Thyroid gland (tissue), 4 donors: ENCODE measurements around the gene IRGC. TPM values are rescaled to one million over a fixed set of nuclear protein-coding genes. Genes with fewer than 3 reads are reported as not detected.
A peak's percentile ranks its signal among the peaks of the same experiment; 100 is the strongest.

Experiments
- DNase-seq, 2 donors: peaks; one replicate each; pipeline ENCODE4 v3.0.0-alpha.2; 2019
- H3K27ac ChIP-seq, 3 donors: fragments of 200-600 bp; sonication (generic); 1 replicate in 2 of 3; 2 replicates in 1 of 3; pipeline ENCODE4 v1.5.1; 2016 to 2019; ENCODE audit warnings: mild to moderate bottlenecking in 1 of 3, moderate library complexity in 1 of 3
- H3K27me3 ChIP-seq: fragments of 200-600 bp; sonication (generic); one replicate; pipeline ENCODE4 v1.5.1; 2019
- H3K36me3 ChIP-seq, 2 donors: fragments of 200-600 bp; sonication (generic); one replicate each; pipeline ENCODE4 v1.5.1; 2016 to 2019
- H3K4me1 ChIP-seq, 2 donors: fragments of 200-600 bp; sonication (generic); one replicate each; pipeline ENCODE4 v1.5.1; 2017 to 2019
- H3K4me3 ChIP-seq, 3 donors: fragments of 200-600 bp; sonication (generic); replicated peaks in 1 of 3; 1 replicate in 2 of 3; 2 replicates in 1 of 3; pipeline ENCODE4 v1.5.1; 2016; ENCODE audit warnings: mild to moderate bottlenecking in 1 of 3
- H3K9me3 ChIP-seq: fragments of 200-600 bp; sonication (generic); one replicate; pipeline ENCODE4 v1.5.1; 2017
- POLR2A ChIP-seq, 2 donors: fragments of 450-650 bp; IDR thresholded peaks; one replicate each; pipeline ENCODE4 v1.6.1; 2017; ENCODE audit warnings: antibody characterized with exemption in 2 of 2, mild to moderate bottlenecking in 2 of 2, moderate library complexity in 1 of 2
- WGBS, 2 donors: methylation state at CpG; one replicate each; pipeline ENCODE4 v1.1.5; 2017; 5-methylcytosine and 5-hydroxymethylcytosine counted together
- intact Hi-C: fragments of 100-400 bp; cut with DNase I; formaldehyde crosslinking; loops from one replicate; pipeline ENCODE4 v1.15.1; 2023
- total RNA-seq, 4 donors: library from RNA; depleted of rRNA; stranded (reverse); fragments of >200 nt; gene quantifications; one replicate each; pipeline ENCODE4 v1.2.3, GENCODE V29; 2016
- TF ChIP-seq, protein P1 (sequence below), 6 experiments: fragments of 200-600 bp in 3 of 6; fragments of 450-650 bp in 3 of 6; sonication (generic) in 3 of 6; IDR thresholded peaks; one replicate each; pipeline ENCODE4 v1.5.1; 2016 to 2019; ENCODE audit warnings: antibody characterized with exemption in 6 of 6, mild to moderate bottlenecking in 2 of 6, inconsistent platforms in 1 of 6, moderate library complexity in 1 of 6

The IRGC gene
- total RNA-seq, 4 donors from 2014 or later, result 1.1 TPM; not detected in 3

GRCh38 chr19:43695985-43696704 is 19.7 kb upstream of the IRGC start:
- no peak for DNase-seq
- H3K27ac ChIP-seq, result no peak overlapping the region
- no peaks in the 10 kb centered on the region for H3K9me3 ChIP-seq
- H3K4me3 ChIP-seq, result no peak overlapping the region
- H3K27me3 ChIP-seq, result no peaks in the 10 kb centered on the region
- peaks cover 0 to 4% of the 10 kb centered on the region in 2 donors for H3K4me1 ChIP-seq
- H3K36me3 ChIP-seq, result no peaks in the 10 kb centered on the region
- TF ChIP-seq, protein P1, sequence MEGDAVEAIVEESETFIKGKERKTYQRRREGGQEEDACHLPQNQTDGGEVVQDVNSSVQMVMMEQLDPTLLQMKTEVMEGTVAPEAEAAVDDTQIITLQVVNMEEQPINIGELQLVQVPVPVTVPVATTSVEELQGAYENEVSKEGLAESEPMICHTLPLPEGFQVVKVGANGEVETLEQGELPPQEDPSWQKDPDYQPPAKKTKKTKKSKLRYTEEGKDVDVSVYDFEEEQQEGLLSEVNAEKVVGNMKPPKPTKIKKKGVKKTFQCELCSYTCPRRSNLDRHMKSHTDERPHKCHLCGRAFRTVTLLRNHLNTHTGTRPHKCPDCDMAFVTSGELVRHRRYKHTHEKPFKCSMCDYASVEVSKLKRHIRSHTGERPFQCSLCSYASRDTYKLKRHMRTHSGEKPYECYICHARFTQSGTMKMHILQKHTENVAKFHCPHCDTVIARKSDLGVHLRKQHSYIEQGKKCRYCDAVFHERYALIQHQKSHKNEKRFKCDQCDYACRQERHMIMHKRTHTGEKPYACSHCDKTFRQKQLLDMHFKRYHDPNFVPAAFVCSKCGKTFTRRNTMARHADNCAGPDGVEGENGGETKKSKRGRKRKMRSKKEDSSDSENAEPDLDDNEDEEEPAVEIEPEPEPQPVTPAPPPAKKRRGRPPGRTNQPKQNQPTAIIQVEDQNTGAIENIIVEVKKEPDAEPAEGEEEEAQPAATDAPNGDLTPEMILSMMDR (IDR thresholded peaks at IDR 0.05), result no peak
- TF ChIP-seq POLR2A (IDR thresholded peaks at IDR 0.05), result no peak
- intact Hi-C loops, result no loop called here
- 85 to 87% methylated on average over 6 of the region's 6 CpGs for WGBS, 2 donors

DNA sequence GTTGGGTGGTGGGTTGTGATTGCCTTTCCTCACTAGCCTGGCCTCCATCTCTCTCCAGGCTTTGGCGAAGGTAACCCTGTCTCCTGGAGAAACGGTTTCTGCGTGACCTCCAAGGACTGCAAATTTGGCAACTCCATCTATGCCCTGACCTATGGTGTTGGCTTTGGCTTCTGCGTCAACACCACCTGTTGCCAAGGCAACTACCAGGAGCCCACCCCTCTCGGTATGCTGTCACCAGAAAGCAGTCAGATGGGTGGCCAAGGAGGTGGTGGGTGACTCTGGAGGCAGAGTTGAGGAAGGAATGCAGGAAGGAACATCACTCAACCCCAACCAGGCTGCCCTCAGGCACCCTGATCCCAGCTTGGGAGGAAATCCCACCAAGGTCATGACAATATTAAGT is 18.6 kb upstream of the IRGC start:
- WGBS, 2 donors, result 64 to 69% methylated on average over 5 of the region's 5 CpGs
- TF ChIP-seq, protein P1 (IDR thresholded peaks at IDR 0.05), result no peak
- no peak for TF ChIP-seq POLR2A (IDR thresholded peaks at IDR 0.05)
- Histone ChIP-seq H3K4me1 (peaks cover 0 to 4% of the 10 kb centered on the region in 2 donors), H3K4me3 (no peak overlapping the region), H3K9me3 (no peaks in the 10 kb centered on the region), H3K27ac (no peak overlapping the region), H3K36me3 (no peaks in the 10 kb centered on the region), H3K27me3 (no peaks in the 10 kb centered on the region)
- DNase-seq, result no peak
- intact Hi-C loops, result no loop called here

DNA sequence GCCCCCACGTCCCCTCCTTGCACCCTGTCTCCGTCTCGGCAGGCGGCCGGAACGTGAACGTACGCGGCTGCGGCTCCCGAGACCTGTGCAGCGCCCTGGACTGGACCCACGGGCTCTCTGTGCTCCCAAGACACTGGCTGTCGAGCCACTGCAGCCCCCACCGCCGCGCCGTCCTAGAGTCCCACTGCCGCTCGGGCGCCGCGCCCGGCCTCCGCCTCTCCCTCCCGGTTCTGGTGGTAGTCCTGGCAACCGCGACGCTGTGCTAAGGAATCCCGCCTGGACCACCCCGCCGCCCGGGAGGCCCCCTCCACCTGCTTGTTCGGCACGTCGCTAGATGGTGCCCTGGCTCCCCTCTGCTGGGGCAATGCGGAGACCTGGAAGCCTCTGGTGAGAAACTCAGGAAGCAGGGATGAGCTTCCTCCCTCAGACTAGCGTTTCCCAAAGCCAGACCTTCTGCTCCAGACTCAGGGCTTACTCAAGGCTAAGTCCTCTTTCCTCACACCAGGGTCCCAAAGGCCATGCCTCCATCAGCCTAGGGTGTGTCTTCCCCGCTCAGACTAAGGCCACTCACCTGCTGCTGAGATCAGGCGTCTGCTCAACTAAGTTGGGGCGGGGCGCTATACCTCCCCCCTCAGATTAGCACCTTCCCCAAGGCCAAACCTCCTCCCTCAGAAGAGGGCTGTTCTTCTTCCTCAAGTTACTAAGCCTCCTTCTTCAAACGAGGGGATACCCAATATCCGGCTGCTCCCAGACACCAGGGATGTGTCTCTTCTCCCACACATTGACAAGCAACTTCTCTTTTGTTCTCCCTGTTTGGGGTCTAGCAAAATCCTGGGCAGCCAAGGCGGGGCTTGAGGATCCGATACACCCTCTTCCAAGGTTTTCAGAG is 16.1 kb upstream of the IRGC start:
- TF ChIP-seq POLR2A (IDR thresholded peaks at IDR 0.05), result no peak
- TF ChIP-seq, protein P1 (IDR thresholded peaks at IDR 0.05), result no peak
- no peak overlapping the region for H3K4me3 ChIP-seq
- no peaks in the 10 kb centered on the region for H3K27me3 ChIP-seq
- no peaks in the 10 kb centered on the region for H3K36me3 ChIP-seq
- H3K4me1 ChIP-seq, result peaks cover 0 to 4% of the 10 kb centered on the region in 2 donors
- intact Hi-C loops, result no loop called here
- no peak for DNase-seq
- no peaks in the 10 kb centered on the region for H3K9me3 ChIP-seq
- peak overlapping the region in 1 of 3 donors; percentile 38 for H3K27ac ChIP-seq
- WGBS, 2 donors, result 69 to 70% methylated on average over 9 to 10 of the region's 46 CpGs

DNA sequence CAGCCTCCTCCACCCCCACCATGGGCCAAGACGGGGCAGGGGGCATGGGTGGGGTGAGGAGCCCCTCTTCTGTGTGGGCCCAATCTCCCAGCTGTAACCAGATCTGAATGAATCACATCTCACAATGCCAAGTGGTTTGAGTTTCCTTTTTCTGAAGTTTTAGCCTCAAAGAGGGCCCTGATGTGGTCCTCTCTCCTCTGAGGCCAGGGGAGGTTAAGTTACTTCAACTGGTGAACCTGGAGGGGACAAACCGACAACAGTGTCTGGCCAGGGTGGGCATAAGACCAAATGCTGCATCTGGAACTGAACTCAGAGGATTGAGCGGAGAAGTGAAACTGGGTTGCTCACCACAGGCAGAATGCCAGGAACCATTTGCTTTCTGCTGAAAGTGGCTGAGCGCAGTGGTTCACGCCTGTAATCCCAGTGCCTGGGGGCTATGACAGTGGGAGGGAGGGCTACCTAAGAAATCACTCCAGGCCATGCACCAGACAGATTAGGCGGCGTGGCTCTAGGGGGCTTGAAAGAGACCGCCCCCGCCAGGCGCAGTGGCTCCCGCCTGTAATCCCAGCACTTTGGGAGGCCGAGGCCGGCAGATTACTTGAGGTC is 15.4 kb upstream of the IRGC start:
- peak overlapping the region; percentile 24 to 38 (median 30) for H3K27ac ChIP-seq
- H3K36me3 ChIP-seq, result no peaks in the 10 kb centered on the region
- H3K9me3 ChIP-seq, result no peaks in the 10 kb centered on the region
- H3K4me3 ChIP-seq, result no peak overlapping the region
- H3K4me1 ChIP-seq, result peaks cover 0 to 4% of the 10 kb centered on the region in 2 donors
- no peak for DNase-seq
- no peaks in the 10 kb centered on the region for H3K27me3 ChIP-seq
- TF ChIP-seq, protein P1 (IDR thresholded peaks at IDR 0.05), result no peak
- TF ChIP-seq POLR2A (IDR thresholded peaks at IDR 0.05), result no peak
- WGBS, 2 donors, result 69 to 77% methylated on average over 13 of the region's 13 CpGs
- intact Hi-C loops, result no loop called here
